ENCODE measurements around the gene GCM1.

DNA sequence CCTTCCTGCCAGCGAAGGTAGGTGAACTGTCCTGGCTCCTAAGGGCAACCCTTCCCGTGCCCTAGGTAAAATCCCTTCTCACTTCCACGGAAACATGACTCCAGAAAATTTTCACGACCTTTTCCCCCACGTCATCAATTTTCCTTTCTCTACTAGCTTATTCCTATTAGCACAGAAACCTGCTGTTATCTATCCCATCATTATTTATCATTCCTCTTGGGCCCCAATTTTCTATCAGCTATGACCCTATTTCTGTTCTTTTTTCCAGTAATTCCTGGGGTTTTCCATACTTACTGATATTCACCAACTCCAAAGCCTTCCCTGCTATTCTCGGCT, 23.8 kb upstream of the GCM1 start:
- TF ChIP-seq, protein P1, sequence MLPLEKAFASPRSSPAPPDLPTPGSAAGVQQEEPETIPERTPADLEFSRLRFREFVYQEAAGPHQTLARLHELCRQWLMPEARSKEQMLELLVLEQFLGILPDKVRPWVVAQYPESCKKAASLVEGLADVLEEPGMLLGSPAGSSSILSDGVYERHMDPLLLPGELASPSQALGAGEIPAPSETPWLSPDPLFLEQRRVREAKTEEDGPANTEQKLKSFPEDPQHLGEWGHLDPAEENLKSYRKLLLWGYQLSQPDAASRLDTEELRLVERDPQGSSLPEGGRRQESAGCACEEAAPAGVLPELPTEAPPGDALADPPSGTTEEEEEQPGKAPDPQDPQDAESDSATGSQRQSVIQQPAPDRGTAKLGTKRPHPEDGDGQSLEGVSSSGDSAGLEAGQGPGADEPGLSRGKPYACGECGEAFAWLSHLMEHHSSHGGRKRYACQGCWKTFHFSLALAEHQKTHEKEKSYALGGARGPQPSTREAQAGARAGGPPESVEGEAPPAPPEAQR (tag by site-specific recombination; IDR thresholded peaks at IDR 0.05), result no peak
- TF ChIP-seq, protein P2, sequence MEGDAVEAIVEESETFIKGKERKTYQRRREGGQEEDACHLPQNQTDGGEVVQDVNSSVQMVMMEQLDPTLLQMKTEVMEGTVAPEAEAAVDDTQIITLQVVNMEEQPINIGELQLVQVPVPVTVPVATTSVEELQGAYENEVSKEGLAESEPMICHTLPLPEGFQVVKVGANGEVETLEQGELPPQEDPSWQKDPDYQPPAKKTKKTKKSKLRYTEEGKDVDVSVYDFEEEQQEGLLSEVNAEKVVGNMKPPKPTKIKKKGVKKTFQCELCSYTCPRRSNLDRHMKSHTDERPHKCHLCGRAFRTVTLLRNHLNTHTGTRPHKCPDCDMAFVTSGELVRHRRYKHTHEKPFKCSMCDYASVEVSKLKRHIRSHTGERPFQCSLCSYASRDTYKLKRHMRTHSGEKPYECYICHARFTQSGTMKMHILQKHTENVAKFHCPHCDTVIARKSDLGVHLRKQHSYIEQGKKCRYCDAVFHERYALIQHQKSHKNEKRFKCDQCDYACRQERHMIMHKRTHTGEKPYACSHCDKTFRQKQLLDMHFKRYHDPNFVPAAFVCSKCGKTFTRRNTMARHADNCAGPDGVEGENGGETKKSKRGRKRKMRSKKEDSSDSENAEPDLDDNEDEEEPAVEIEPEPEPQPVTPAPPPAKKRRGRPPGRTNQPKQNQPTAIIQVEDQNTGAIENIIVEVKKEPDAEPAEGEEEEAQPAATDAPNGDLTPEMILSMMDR (tag by site-specific recombination; IDR thresholded peaks at IDR 0.05), result no peak
- TF ChIP-seq ZNF140 (tag by site-specific recombination; IDR thresholded peaks at IDR 0.05), result no peak
- TF ChIP-seq ZNF324 (tag by site-specific recombination; IDR thresholded peaks at IDR 0.05), result no peak
- TF ChIP-seq TCF7L2 (IDR thresholded peaks at IDR 0.05; ENCODE audit: borderline replicate concordance, low read depth, low read length), result no peak

All from HEK293 (cell line).